LNCAP (cell line): ENCODE data around the gene CDKN2C.

Experiments used
- TF ChIP-seq, protein P1 (sequence below): fragments of 450-650 bp; IDR thresholded peaks from 2 replicates; pipeline ENCODE4 v1.5.1; 2017; ENCODE audit warnings: mild to moderate bottlenecking

The CDKN2C gene

DNA sequence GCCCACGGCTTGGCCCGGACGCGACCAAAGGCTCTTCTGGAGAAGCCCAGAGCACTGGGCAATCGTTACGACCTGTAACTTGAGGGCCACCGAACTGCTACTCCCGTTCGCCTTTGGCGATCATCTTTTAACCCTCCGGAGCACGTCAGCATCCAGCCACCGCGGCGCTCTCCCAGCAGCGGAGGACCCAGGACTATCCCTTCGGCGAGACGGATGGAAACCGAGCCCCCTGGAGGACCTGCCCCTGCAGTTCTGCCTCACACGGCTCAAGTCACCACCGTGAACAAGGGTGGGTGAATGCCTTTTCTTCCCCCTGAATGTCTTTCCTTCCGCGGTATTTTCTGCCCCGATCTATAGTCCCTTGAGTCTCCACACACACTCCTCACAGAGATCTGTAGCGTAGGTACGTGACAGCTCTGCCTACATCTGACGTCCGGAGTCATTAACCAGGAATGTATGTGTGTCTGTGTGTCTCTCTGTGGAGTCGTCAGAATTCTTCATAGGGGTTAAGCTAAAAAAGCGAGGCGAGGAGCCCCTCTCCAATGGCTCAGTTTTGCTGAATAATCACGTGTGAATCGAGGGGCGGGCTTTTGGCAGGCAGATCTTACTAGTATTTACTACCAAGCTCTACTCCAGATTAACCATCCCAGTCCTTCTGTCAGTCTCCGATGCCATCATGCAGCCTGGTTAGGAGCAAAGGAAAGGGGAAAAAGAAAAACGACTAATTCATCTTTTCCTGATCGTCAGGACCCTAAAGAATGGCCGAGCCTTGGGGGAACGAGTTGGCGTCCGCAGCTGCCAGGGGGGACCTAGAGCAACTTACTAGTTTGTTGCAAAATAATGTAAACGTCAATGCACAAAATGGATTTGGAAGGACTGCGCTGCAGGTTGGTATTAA is at the start of gene CDKN2C:
Gene CDKN2C, plus strand, starts transcription at position 635 of the 898 bp plus-strand sequence. Its CDS starts 124 bp downstream, at position 759.
- TF ChIP-seq, protein P1, sequence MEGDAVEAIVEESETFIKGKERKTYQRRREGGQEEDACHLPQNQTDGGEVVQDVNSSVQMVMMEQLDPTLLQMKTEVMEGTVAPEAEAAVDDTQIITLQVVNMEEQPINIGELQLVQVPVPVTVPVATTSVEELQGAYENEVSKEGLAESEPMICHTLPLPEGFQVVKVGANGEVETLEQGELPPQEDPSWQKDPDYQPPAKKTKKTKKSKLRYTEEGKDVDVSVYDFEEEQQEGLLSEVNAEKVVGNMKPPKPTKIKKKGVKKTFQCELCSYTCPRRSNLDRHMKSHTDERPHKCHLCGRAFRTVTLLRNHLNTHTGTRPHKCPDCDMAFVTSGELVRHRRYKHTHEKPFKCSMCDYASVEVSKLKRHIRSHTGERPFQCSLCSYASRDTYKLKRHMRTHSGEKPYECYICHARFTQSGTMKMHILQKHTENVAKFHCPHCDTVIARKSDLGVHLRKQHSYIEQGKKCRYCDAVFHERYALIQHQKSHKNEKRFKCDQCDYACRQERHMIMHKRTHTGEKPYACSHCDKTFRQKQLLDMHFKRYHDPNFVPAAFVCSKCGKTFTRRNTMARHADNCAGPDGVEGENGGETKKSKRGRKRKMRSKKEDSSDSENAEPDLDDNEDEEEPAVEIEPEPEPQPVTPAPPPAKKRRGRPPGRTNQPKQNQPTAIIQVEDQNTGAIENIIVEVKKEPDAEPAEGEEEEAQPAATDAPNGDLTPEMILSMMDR, result 0 out of 2 replicates have a peak, but pooled peaks have one; percentile 11

DNA sequence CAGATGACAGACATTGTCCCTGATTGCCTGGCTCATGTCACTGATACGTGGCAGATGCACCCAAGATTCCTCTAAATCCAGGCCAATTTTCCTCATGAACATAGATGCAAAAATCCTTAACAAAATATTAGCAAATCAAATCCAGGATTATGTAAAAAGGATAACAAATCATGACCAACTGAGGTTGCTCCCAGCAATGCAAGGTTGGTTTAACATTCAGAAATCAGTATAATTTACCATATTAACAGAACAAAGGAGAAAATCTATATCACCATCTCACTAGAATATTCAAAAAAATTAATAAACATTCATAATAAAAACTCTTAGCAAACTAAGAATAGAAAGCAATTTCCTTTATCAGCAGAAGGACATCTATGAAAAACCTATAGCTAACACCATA is 49.6 kb upstream of the CDKN2C start:
- TF ChIP-seq, protein P1, result no peak

- TF ChIP-seq, protein P1, result no peak
Observed at GRCh38 chr1:50921029-50921428, 49.0 kb upstream of the CDKN2C start.

GRCh38 chr1:50923564-50923963 is 46.5 kb upstream of the CDKN2C start:
- TF ChIP-seq, protein P1, result no peak

- TF ChIP-seq, protein P1, result peak; percentile 64
Observed at GRCh38 chr1:50929376-50929958, 40.6 kb upstream of the CDKN2C start.

- TF ChIP-seq, protein P1, result no peak
Observed at GRCh38 chr1:50930193-50930592, 39.9 kb upstream of the CDKN2C start.

- TF ChIP-seq, protein P1, result no peak
Observed at GRCh38 chr1:50930965-50931737, 38.9 kb upstream of the CDKN2C start.
